Measurements from ENCODE around the gene SLC43A1.

GRCh38 chr11:57475671-57476046, 39.8 kb downstream of the SLC43A1 start:
- TF ChIP-seq POLR2A (IDR thresholded peaks at IDR 0.05) (no peak), CTCF (IDR thresholded peaks at IDR 0.05) (no peak)
